ENCODE data around the gene NREP.

The NREP gene, protein sequence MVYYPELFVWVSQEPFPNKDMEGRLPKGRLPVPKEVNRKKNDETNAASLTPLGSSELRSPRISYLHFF

DNA sequence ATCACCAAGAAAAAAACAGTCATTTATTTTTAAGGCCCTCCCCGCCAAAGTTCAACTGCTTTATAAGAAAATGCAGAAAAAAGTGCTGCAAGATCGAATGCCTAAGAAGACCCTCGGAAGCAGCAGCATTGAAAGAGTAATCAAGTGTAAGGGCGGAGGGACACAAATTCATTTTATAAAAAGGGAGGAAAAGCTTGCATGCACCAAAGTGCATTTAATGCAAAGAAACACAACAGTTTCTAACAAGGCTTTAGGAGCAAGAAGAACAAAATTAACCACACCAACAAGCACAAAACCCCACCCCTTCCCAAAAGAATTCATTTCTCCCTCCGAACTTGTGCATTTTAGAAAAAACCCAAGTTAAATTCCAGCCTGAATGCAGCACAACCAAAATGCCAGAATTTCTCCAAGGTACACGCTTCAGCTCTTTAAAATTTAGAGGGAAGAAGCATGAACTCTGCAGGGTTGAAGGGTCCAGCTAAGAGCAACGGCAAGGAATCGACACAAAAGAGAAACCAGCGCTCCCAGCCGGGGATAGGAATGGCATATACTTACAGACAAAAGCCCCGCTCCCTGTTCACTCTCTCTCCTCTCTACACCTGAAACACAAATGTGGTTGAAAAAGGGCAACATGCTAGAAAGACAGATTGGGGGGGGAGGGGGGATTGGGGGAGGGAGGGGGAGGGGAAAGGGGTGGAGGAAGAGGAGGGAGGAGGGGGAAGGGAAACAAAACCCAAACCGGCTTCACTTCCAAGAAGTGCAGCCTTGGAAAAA, at the start of gene NREP:
Gene NREP (minus strand): TSS at position 614 of the 774 bp plus-strand sequence. CDS start 1,422 bp downstream, outside the sequence.
- DNase-seq (ENCODE audit: insufficient read length, low spot score) (no peak), FAIRE-seq (no peak)
- no peak for TF ChIP-seq POLR2A (IDR thresholded peaks at IDR 0.05; ENCODE audit: low read depth, low read length)

DNA sequence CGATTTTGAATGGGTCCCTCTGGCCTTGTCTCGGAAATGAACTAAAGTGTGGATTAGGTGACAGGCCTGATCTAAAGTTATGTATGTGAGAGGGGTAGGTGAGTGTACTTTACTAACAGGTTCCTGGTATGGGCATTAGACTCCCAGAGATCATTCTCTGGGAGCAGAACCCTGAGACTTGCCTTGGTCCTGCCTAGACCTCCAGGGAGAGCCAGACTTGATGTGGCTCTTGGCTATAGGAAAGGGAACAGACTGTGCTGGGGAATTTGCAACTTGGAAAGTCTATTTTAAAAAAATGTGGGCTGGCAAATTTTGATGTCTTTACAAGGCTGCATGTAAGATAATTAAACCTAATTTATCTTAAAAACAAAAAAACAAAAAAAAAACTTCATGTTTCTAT, 49.8 kb upstream of the NREP start:
- TF ChIP-seq POLR2A (IDR thresholded peaks at IDR 0.05; ENCODE audit: low read depth, low read length) = no peak
- FAIRE-seq = no peak
- DNase-seq (ENCODE audit: insufficient read length, low spot score) = no peak

DNA sequence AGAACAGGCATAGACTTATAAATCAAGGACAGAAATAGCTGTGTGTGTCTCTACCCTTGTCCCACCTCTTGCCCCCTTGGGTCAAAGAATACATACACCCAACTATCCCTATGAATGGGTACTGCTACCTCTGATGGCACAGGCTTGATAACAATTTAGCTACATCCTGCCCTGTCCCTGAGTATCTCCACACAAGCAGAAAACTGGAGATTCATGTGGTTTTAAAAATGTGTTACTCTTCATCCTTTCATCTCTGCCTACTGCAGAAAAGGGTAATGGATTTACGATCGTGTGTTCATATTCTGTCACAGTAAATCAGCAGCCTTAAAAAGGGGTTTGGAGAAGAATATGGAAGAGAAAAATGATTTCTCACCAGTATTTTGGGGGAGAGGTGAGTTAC, 49.2 kb upstream of the NREP start:
- TF ChIP-seq POLR2A (IDR thresholded peaks at IDR 0.05; ENCODE audit: low read depth, low read length) = no peak
- no peak for FAIRE-seq

GRCh38 chr5:111805071-111805470, 48.1 kb upstream of the NREP start:
- TF ChIP-seq POLR2A (IDR thresholded peaks at IDR 0.05; ENCODE audit: low read depth, low read length) = no peak
- no peak for FAIRE-seq

More for the DNA sequence above, 49.2 kb upstream of the NREP start:
- DNase-seq (ENCODE audit: insufficient read length, low spot score) = no peak

DNA sequence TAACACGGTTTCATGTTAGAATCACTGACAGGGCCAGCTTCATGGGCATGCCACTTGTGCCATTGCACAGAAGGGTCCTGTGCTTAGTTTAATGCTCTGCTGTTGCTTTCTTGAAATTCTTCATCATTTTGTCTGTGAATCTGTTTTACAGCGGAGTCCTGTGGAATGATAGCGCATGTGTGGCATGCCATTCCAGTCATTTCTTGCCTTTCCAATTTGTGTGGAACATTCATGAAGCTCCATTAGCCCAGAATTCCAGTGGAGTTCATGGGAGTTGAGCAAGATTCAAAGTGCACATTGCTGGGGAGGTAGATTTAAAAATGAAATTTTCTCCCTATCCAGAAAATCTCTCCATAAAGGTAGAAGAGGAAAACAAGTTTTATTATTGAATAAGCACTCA, 43.4 kb upstream of the NREP start:
- no peak for FAIRE-seq
- no peak for DNase-seq (ENCODE audit: insufficient read length, low spot score)
- no peak for TF ChIP-seq POLR2A (IDR thresholded peaks at IDR 0.05; ENCODE audit: low read depth, low read length)

More at GRCh38 chr5:111805071-111805470, 48.1 kb upstream of the NREP start:
- DNase-seq (ENCODE audit: insufficient read length, low spot score) = no peak

- TF ChIP-seq POLR2A (IDR thresholded peaks at IDR 0.05; ENCODE audit: low read depth, low read length) = no peak
- FAIRE-seq = no peak
- DNase-seq (ENCODE audit: insufficient read length, low spot score) = no peak
These were observed 38.1 kb upstream of the NREP start for GRCh38 chr5:111795142-111795541.

DNA sequence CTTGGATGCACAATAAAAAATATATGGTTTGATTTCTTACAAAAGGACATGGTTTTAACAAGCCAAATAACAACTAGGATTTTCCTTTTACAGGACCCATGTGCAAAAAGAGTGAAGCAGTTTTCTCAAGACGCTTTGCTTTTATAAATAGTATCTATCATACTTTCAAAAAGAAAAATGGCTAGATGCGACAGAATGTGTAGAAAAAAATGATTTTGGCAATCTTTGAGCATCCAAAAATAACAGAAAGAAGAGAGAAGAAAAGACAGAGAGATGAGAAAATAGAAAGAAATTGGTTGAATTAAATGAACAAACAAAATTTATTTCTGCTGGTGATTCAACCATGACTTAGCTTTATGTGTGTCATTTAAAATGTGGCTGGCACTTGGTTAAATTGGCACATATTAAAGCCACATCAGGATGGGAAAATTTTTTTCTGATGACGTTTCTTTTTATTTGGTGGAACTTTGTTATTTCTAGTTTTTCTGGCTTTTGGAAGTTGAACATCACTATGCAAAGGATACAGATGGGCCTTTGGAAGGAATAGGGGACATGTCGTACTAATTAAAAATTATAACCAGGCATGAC, 35.6 kb upstream of the NREP start:
- peak; percentile 27 for FAIRE-seq
- no peak for TF ChIP-seq POLR2A (IDR thresholded peaks at IDR 0.05; ENCODE audit: low read depth, low read length)
- no peak for DNase-seq (ENCODE audit: insufficient read length, low spot score)

GRCh38 chr5:111790295-111790694, 33.3 kb upstream of the NREP start:
- no peak for FAIRE-seq
- TF ChIP-seq POLR2A (IDR thresholded peaks at IDR 0.05; ENCODE audit: low read depth, low read length) = no peak

GRCh38 chr5:111787006-111787405, 30.0 kb upstream of the NREP start:
- DNase-seq (ENCODE audit: insufficient read length, low spot score) (no peak), FAIRE-seq (no peak)
- no peak for TF ChIP-seq POLR2A (IDR thresholded peaks at IDR 0.05; ENCODE audit: low read depth, low read length)

More at GRCh38 chr5:111790295-111790694, 33.3 kb upstream of the NREP start:
- no peak for DNase-seq (ENCODE audit: insufficient read length, low spot score)

GRCh38 chr5:111784491-111785181, 27.6 kb upstream of the NREP start:
- no peak for TF ChIP-seq POLR2A (IDR thresholded peaks at IDR 0.05; ENCODE audit: low read depth, low read length)
- no peak for FAIRE-seq

GRCh38 chr5:111783537-111783936, 26.5 kb upstream of the NREP start:
- no peak for DNase-seq (ENCODE audit: insufficient read length, low spot score)
- no peak for TF ChIP-seq POLR2A (IDR thresholded peaks at IDR 0.05; ENCODE audit: low read depth, low read length)
- FAIRE-seq = no peak

More at GRCh38 chr5:111784491-111785181, 27.6 kb upstream of the NREP start:
- no peak for DNase-seq (ENCODE audit: insufficient read length, low spot score)

- FAIRE-seq = no peak
These were observed 25.2 kb upstream of the NREP start for GRCh38 chr5:111782216-111782615.

GRCh38 chr5:111781200-111781599, 24.2 kb upstream of the NREP start:
- FAIRE-seq = no peak
- TF ChIP-seq POLR2A (IDR thresholded peaks at IDR 0.05; ENCODE audit: low read depth, low read length) = no peak
- DNase-seq (ENCODE audit: insufficient read length, low spot score) = no peak

More at GRCh38 chr5:111782216-111782615, 25.2 kb upstream of the NREP start:
- no peak for DNase-seq (ENCODE audit: insufficient read length, low spot score)
- TF ChIP-seq POLR2A (IDR thresholded peaks at IDR 0.05; ENCODE audit: low read depth, low read length) = no peak

DNA sequence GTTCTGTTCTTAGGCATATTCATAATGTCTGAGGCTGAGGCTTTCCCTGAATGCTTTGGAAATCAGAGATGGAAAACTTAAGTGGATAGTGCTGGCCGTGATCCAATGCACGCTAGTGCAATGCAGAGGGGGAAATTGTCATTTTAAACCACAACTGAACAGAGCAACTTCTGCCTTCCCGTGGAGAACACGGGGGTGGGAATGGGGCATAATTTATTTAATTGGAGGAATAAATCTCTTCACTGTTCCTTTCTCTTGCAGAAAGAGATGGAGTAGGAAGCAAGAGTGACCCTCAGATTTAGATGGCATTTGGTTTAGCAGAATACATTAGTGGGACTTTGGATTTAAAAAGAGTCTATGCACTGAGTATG, 22.9 kb upstream of the NREP start:
- no peak for TF ChIP-seq POLR2A (IDR thresholded peaks at IDR 0.05; ENCODE audit: low read depth, low read length)
- DNase-seq (ENCODE audit: insufficient read length, low spot score) (no peak), FAIRE-seq (no peak)
